Sigmoid colon (tissue), 7 donors: Measurements from ENCODE around the gene NOC2L. TPM values are rescaled to one million over a fixed set of nuclear protein-coding genes. Genes with fewer than 3 reads are reported as not detected.
A peak's percentile ranks its signal among the peaks of the same experiment; 100 is the strongest.

Source experiments
- DNase-seq: peaks from one replicate; pipeline ENCODE4 v3.0.0-alpha.2; 2019
- H3K27ac ChIP-seq, 4 donors: fragments of 200-600 bp; sonication (generic); one replicate each; pipeline ENCODE4 v1.5.1; 2016 to 2019; ENCODE audit warnings: mild to moderate bottlenecking in 1 of 4
- H3K27me3 ChIP-seq, 3 donors: fragments of 200-600 bp; sonication (generic); one replicate each; pipeline ENCODE4 v1.5.1; 2019; ENCODE audit warnings: mild to moderate bottlenecking in 1 of 3
- H3K36me3 ChIP-seq, 4 donors: fragments of 200-600 bp; sonication (generic); one replicate each; pipeline ENCODE4 v1.5.1; 2016 to 2019
- H3K4me1 ChIP-seq, 4 donors: fragments of 200-600 bp; sonication (generic); one replicate each; pipeline ENCODE4 v1.5.1; 2017 to 2019
- H3K4me3 ChIP-seq, 4 donors: fragments of 200-600 bp; sonication (generic); one replicate each; pipeline ENCODE4 v1.5.1; 2017 to 2019; ENCODE audit warnings: mild to moderate bottlenecking in 2 of 4, moderate library complexity in 1 of 4
- H3K9me3 ChIP-seq, 4 donors: fragments of 200-600 bp in 3 of 4; sonication (generic) in 3 of 4; one replicate each; pipeline versions ENCODE4 v1.5.1 to v1.6.1; 2013 to 2019
- EP300 ChIP-seq, 4 donors: sonication (generic); formaldehyde crosslinking; IDR thresholded peaks; one replicate each; pipeline ENCODE4 v1.6.1; 2017; ENCODE audit warnings: antibody characterized with exemption in 4 of 4
- POLR2A ChIP-seq, 2 donors: fragments of 450-650 bp; IDR thresholded peaks; one replicate each; pipeline ENCODE4 v1.6.1; 2016; ENCODE audit warnings: antibody characterized with exemption in 2 of 2, mild to moderate bottlenecking in 2 of 2, moderate library complexity in 2 of 2
- POLR2AphosphoS5 ChIP-seq, 4 donors: sonication (generic); formaldehyde crosslinking; IDR thresholded peaks; one replicate each; pipeline ENCODE4 v1.6.1; 2017; ENCODE audit warnings: antibody characterized with exemption in 4 of 4
- WGBS, 2 donors: extraction: QIAGEN DNeasy Blood & Tissue Kit; methylation state at CpG; one replicate each; pipeline ENCODE4 v1.1.7; 2013; 5-methylcytosine and 5-hydroxymethylcytosine counted together
- intact Hi-C: fragments of 100-400 bp; cut with DNase I; formaldehyde crosslinking; loops from one replicate; pipeline ENCODE4 v1.15.1; 2023
- polyA plus RNA-seq, 3 donors: library from polyadenylated mRNA; stranded (reverse); fragments of 200-250 nt; gene quantifications; one replicate each; pipeline ENCODE4 v1.2.3, GENCODE V29; 2013
- total RNA-seq, 4 donors: library from RNA; depleted of rRNA; stranded (reverse); fragments of >200 nt; gene quantifications; one replicate each; pipeline ENCODE4 v1.1.0, GENCODE V29; 2016
- TF ChIP-seq, protein P1 (sequence below), 4 experiments: fragments of 450-650 bp in 3 of 4; fragments of 200-600 bp in 1 of 4; IDR thresholded peaks; one replicate each; pipeline ENCODE4 v1.5.1; 2016 to 2019; ENCODE audit warnings: antibody characterized with exemption in 4 of 4, mild to moderate bottlenecking in 3 of 4, moderate library complexity in 2 of 4
- donor health status: healthy with polysubstance abuse.
- donor health status: Bipolar disorder and iron deficiency.
- donor health status: healthy.

Gene NOC2L
- total and polyA plus RNA-seq, 7 donors, result 25.4 to 81.6 (median 27.1) TPM

DNA sequence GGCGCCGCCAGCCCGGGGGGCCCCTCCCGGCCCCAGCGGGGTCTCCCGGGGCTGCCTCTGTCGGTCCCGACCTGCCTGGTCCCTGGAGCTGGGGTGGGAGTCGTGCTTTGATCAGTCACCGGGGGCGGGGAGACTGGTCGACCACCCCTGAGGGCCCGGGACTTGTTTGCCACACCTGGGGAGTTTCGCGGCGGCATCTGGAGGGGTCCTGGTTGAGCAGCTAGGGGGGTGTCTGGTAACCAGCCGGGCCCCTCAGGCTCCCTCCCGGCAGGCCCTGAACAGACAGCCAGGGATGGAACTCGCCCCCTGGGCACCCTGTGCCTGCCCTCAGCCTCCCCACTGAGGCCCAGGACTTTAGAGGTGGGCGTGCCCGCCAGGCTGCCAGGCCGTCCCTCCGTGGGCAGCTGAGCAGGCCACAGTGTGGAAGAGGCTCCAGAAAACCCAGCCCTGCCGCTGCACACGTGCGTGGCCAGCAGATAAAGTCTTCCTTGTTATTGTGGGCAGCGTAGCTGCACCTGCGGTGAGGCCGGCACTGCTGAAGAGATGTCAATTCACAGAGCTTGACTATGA, 48.7 kb downstream of the NOC2L start:
- no peak for TF ChIP-seq POLR2A (IDR thresholded peaks at IDR 0.05)
- no peak for TF ChIP-seq EP300 (IDR thresholded peaks at IDR 0.05)
- TF ChIP-seq, protein P1, sequence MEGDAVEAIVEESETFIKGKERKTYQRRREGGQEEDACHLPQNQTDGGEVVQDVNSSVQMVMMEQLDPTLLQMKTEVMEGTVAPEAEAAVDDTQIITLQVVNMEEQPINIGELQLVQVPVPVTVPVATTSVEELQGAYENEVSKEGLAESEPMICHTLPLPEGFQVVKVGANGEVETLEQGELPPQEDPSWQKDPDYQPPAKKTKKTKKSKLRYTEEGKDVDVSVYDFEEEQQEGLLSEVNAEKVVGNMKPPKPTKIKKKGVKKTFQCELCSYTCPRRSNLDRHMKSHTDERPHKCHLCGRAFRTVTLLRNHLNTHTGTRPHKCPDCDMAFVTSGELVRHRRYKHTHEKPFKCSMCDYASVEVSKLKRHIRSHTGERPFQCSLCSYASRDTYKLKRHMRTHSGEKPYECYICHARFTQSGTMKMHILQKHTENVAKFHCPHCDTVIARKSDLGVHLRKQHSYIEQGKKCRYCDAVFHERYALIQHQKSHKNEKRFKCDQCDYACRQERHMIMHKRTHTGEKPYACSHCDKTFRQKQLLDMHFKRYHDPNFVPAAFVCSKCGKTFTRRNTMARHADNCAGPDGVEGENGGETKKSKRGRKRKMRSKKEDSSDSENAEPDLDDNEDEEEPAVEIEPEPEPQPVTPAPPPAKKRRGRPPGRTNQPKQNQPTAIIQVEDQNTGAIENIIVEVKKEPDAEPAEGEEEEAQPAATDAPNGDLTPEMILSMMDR (IDR thresholded peaks at IDR 0.05), result no peak
- TF ChIP-seq POLR2AphosphoS5 (IDR thresholded peaks at IDR 0.05), result no peak
- Histone ChIP-seq H3K27ac (peak overlapping the region in 3 of 4 donors; percentile 4 to 65 (median 7)), H3K9me3 (no peaks in the 10 kb centered on the region), H3K4me1 (peaks cover 0 to 21% (median 18%) of the 10 kb centered on the region in 4 donors), H3K4me3 (peak overlapping the region; percentile 15 to 48 (median 40)), H3K36me3 (no peaks in the 10 kb centered on the region), H3K27me3 (peaks cover 0 to 53% (median 11%) of the 10 kb centered on the region in 3 donors)
- DNase-seq, result peak; percentile 65
- whole genome bisulfite sequencing, 2 donors, result 10 to 22% methylated on average over 29 of the region's 29 CpGs
- intact Hi-C loops, result no loop called here

DNA sequence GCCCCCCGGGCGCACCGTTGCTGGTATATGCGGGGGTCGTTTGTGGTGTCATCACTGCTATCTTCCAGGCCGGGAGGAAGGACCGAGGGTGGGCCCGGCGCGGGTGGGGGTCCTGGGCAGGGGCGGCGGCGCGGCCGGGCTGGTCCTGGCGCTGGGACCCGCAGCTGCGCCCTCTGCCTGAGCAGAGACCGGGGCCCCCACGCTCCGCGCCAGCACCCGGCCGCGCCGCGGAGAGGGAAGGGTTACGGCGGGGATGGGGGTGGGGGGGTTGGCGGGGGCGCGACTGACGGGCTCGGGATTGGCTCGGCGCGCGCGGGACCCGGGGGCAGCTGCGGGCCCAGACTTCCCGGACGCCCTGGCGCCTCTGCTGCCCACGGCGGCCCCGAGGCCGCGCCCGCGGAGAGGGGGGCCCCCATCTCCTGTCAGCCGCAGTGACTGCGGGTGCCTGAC, 49.2 kb downstream of the NOC2L start:
- Histone ChIP-seq H3K4me1 (peaks cover 0 to 26% (median 24%) of the 10 kb centered on the region in 4 donors), H3K27me3 (peaks cover 0 to 58% (median 14%) of the 10 kb centered on the region in 3 donors), H3K36me3 (no peaks in the 10 kb centered on the region), H3K9me3 (no peaks in the 10 kb centered on the region), H3K4me3 (peak overlapping the region; percentile 15 to 48 (median 40)), H3K27ac (peak overlapping the region in 3 of 4 donors; percentile 4 to 65 (median 7))
- peak; percentile 57 for DNase-seq
- intact Hi-C loops, result loop anchor here (5.0 kb wide), 2 partner anchors 32 to 47 kb away; partner anchors contain the start of gene NOC2L
- TF ChIP-seq, protein P1 (IDR thresholded peaks at IDR 0.05), result no peak
- no peak for TF ChIP-seq POLR2AphosphoS5 (IDR thresholded peaks at IDR 0.05)
- no peak for TF ChIP-seq EP300 (IDR thresholded peaks at IDR 0.05)
- WGBS, 2 donors, result 9 to 11% methylated on average over 53 of the region's 53 CpGs

- intact Hi-C loops, result loop anchor here (5.0 kb wide), 2 partner anchors 34 to 49 kb away; partner anchors contain the start of gene NOC2L
- peaks cover 0 to 54% (median 14%) of the 10 kb centered on the region in 3 donors for H3K27me3 ChIP-seq
Measured at GRCh38 chr1:908661-909060, 50.4 kb downstream of the NOC2L start.

GRCh38 chr1:907611-908451, 51.2 kb downstream of the NOC2L start:
- peak; percentile 54 for DNase-seq
- H3K4me3 ChIP-seq, result no peak overlapping the region
- intact Hi-C loops, result loop anchor here (5.0 kb wide), 2 partner anchors 34 to 49 kb away; partner anchors contain the start of gene NOC2L
- no peaks in the 10 kb centered on the region for H3K36me3 ChIP-seq
- peaks cover 0 to 32% (median 30%) of the 10 kb centered on the region in 4 donors for H3K4me1 ChIP-seq
- WGBS, 2 donors, result 69 to 91% methylated on average over 17 of the region's 17 CpGs
- no peak overlapping the region for H3K27ac ChIP-seq
- TF ChIP-seq, protein P1 (IDR thresholded peaks at IDR 0.05), result no peak
- TF ChIP-seq POLR2A (IDR thresholded peaks at IDR 0.05) (no peak), EP300 (IDR thresholded peaks at IDR 0.05) (no peak)
- no peaks in the 10 kb centered on the region for H3K9me3 ChIP-seq
- H3K27me3 ChIP-seq, result peaks cover 0 to 48% (median 14%) of the 10 kb centered on the region in 3 donors

More at GRCh38 chr1:908661-909060, 50.4 kb downstream of the NOC2L start:
- peaks cover 0 to 32% (median 30%) of the 10 kb centered on the region in 4 donors for H3K4me1 ChIP-seq
- TF ChIP-seq POLR2AphosphoS5 (IDR thresholded peaks at IDR 0.05) (no peak), POLR2A (IDR thresholded peaks at IDR 0.05) (no peak), EP300 (IDR thresholded peaks at IDR 0.05) (no peak)
- TF ChIP-seq, protein P1 (IDR thresholded peaks at IDR 0.05), result no peak
- WGBS, 2 donors, result 76 to 90% methylated on average over 16 of the region's 16 CpGs
- H3K9me3 ChIP-seq, result no peaks in the 10 kb centered on the region
- no peak for DNase-seq
- no peak overlapping the region for H3K27ac ChIP-seq
- no peaks in the 10 kb centered on the region for H3K36me3 ChIP-seq
- H3K4me3 ChIP-seq, result no peak overlapping the region
